ENCODE measurements around the gene TUBG1.
"Not testable (repeated sequence)": the region's sequence is repeated elsewhere in the genome, so short reads cannot be mapped to it uniquely, and the experiment has no call there.

TUBG1 gene

GRCh38 chr17:42627032-42627764 is 17.7 kb downstream of the TUBG1 start:
- DNase-seq: not testable (repeated sequence)

GRCh38 chr17:42629411-42630009 is 20.0 kb downstream of the TUBG1 start:
- no peak for DNase-seq

- DNase-seq: no peak
Measured at GRCh38 chr17:42632949-42633444, 23.5 kb downstream of the TUBG1 start.

- no peak for DNase-seq
Measured at GRCh38 chr17:42639525-42640113, 30.1 kb downstream of the TUBG1 start.

- DNase-seq: no peak
Measured at GRCh38 chr17:42640121-42640520, 30.6 kb downstream of the TUBG1 start.

GRCh38 chr17:42642336-42642735 is 32.9 kb downstream of the TUBG1 start:
- DNase-seq: no peak

GRCh38 chr17:42647778-42648177 is 38.3 kb downstream of the TUBG1 start:
- no peak for DNase-seq

GRCh38 chr17:42651392-42651791 is 41.9 kb downstream of the TUBG1 start:
- no peak for DNase-seq

- DNase-seq: no peak
Measured at GRCh38 chr17:42653179-42654124, 44.0 kb downstream of the TUBG1 start.

- no peak for DNase-seq
Measured at GRCh38 chr17:42655528-42655927, 46.0 kb downstream of the TUBG1 start.

GRCh38 chr17:42657824-42658588 is 48.5 kb downstream of the TUBG1 start:
- no peak for DNase-seq

GRCh38 chr17:42659079-42659931 is 49.8 kb downstream of the TUBG1 start, which contains the start of gene TUBG2:
TUBG2 (plus strand) TSS chr17:42659284; CDS start chr17:42659504, 220 bp downstream.
- peak; percentile 63 for DNase-seq

- not testable (repeated sequence) for DNase-seq
Measured at GRCh38 chr17:42659932-42660274, 50.4 kb downstream of the TUBG1 start.

- DNase-seq: no peak
Measured at GRCh38 chr17:42660692-42661345, 51.3 kb downstream of the TUBG1 start.

Data from activated CD4-positive, alpha-beta T cell treated with anti-CD3 and anti-CD28 coated beads for 1 hour (primary cell).